BLaER1 treated with 17β-estradiol and CSF1 and Interleukin-3, amounts not matched to agents 10 nM and 100 nM (cell line): Measurements from ENCODE around the gene MRPS12.

Experiments
- H3K27ac ChIP-seq, 11 experiments: shearing (Covaris generic); formaldehyde crosslinking; 2 replicates each; pipeline ENCODE4 v1.8.1; 2022
- H3K27me3 ChIP-seq, 11 experiments: shearing (Covaris generic); formaldehyde crosslinking; 2 replicates each; pipeline ENCODE4 v1.8.1; 2022
- H3K36me3 ChIP-seq, 11 experiments: shearing (Covaris generic); formaldehyde crosslinking; 2 replicates each; pipeline ENCODE4 v1.8.1; 2022
- H3K4me1 ChIP-seq, 10 experiments: shearing (Covaris generic); formaldehyde crosslinking; 2 replicates each; pipeline ENCODE4 v1.8.1; 2022
- H3K4me2 ChIP-seq, 11 experiments: shearing (Covaris generic); formaldehyde crosslinking; 2 replicates each; pipeline ENCODE4 v1.8.1; 2022
- H3K4me3 ChIP-seq, 10 experiments: shearing (Covaris generic); formaldehyde crosslinking; 2 replicates each; pipeline ENCODE4 v1.8.1; 2022
- H3K9ac ChIP-seq, 11 experiments: shearing (Covaris generic); formaldehyde crosslinking; 2 replicates each; pipeline ENCODE4 v1.8.1; 2022
- H3K9me3 ChIP-seq, 11 experiments: shearing (Covaris generic); formaldehyde crosslinking; replicated peaks in 1 of 11; 2 replicates each; pipeline ENCODE4 v1.8.1; 2022
- H4K20me1 ChIP-seq, 11 experiments: shearing (Covaris generic); formaldehyde crosslinking; 2 replicates each; pipeline ENCODE4 v1.8.1; 2022
- Cebpa-rat ChIP-seq, 11 experiments: shearing (Covaris generic); IDR thresholded peaks; 2 replicates each; pipeline ENCODE4 v1.8.1; 2022

Gene MRPS12

GRCh38 chr19:38979812-38980211 lies 49.1 kb downstream of the MRPS12 start:
- no peak for TF ChIP-seq Cebpa-rat (IDR thresholded peaks at IDR 0.05)

GRCh38 chr19:38980583-38981374 lies 50.0 kb downstream of the MRPS12 start:
- Histone ChIP-seq H3K9me3 (peaks cover 27 to 47% (median 34%) of the 10 kb centered on the region in 11 experiments), H3K9ac (no peak overlapping the region), H3K27me3 (peaks cover 9 to 15% (median 11%) of the 10 kb centered on the region in 11 experiments), H3K4me2 (no peak overlapping the region), H3K4me3 (no peak overlapping the region; a peak in 2 of 20 replicates), H3K27ac (no peak overlapping the region), H3K36me3 (peaks cover 0 to 6% (median 0%) of the 10 kb centered on the region in 11 experiments; a peak in 2 of 22 replicates), H3K4me1 (peaks cover 0 to 10% (median 0%) of the 10 kb centered on the region in 10 experiments; a peak in 1 of 20 replicates), H4K20me1 (no peaks in the 10 kb centered on the region)
- TF ChIP-seq Cebpa-rat (IDR thresholded peaks at IDR 0.05) = no peak

More at GRCh38 chr19:38979812-38980211, 49.1 kb downstream of the MRPS12 start:
- no peak overlapping the region for H3K4me2 ChIP-seq
- peaks cover 0 to 6% (median 0%) of the 10 kb centered on the region in 11 experiments; a peak in 2 of 22 replicates for H3K36me3 ChIP-seq
- peaks cover 23 to 40% (median 31%) of the 10 kb centered on the region in 11 experiments for H3K9me3 ChIP-seq
- peaks cover 0 to 10% (median 0%) of the 10 kb centered on the region in 10 experiments; a peak in 1 of 20 replicates for H3K4me1 ChIP-seq
- no peak overlapping the region for H3K9ac ChIP-seq
- no peak overlapping the region for H3K4me3 ChIP-seq
- H3K27ac ChIP-seq = no peak overlapping the region
- peaks cover 19 to 25% (median 20%) of the 10 kb centered on the region in 11 experiments for H3K27me3 ChIP-seq
- H4K20me1 ChIP-seq = no peaks in the 10 kb centered on the region
